Stomach (tissue), 19 donors: ENCODE results near the gene MVB12A. TPM values are rescaled to one million over a fixed set of nuclear protein-coding genes. Genes with fewer than 3 reads are reported as not detected.
A peak's percentile ranks its signal among the peaks of the same experiment; 100 is the strongest.

Experiments used
- DNase-seq, 2 donors: peaks; one replicate each; pipeline versions ENCODE4 v3.0.0 to v3.0.0-alpha.2; 2013 to 2019
- H3K27ac ChIP-seq, 5 donors: fragments of 200-600 bp in 4 of 5; sonication (generic) in 4 of 5; one replicate each; pipeline ENCODE4 v1.5.1; 2013 to 2019; ENCODE audit warnings: mild to moderate bottlenecking in 1 of 5, moderate library complexity in 1 of 5
- H3K27me3 ChIP-seq, 3 donors: fragments of 200-600 bp; sonication (generic); one replicate each; pipeline ENCODE4 v1.5.1; 2017 to 2019; ENCODE audit warnings: mixed run types in 1 of 3
- H3K36me3 ChIP-seq, 4 donors: fragments of 200-600 bp; sonication (generic); 1 replicate in 3 of 4; 2 replicates in 1 of 4; pipeline ENCODE4 v1.5.1; 2016 to 2019
- H3K4me1 ChIP-seq, 4 donors: fragments of 200-600 bp; sonication (generic); one replicate each; pipeline ENCODE4 v1.5.1; 2016 to 2019
- H3K4me3 ChIP-seq, 4 donors: fragments of 200-600 bp; sonication (generic) in 3 of 4; one replicate each; pipeline ENCODE4 v1.5.1; 2016 to 2019; ENCODE audit warnings: mild to moderate bottlenecking in 1 of 4
- H3K9me3 ChIP-seq, 4 donors: fragments of 200-600 bp; sonication (generic); one replicate each; pipeline ENCODE4 v1.5.1; 2016 to 2019
- EP300 ChIP-seq: sonication (generic); formaldehyde crosslinking; IDR thresholded peaks from one replicate; pipeline ENCODE4 v1.6.1; 2017; ENCODE audit warnings: antibody characterized with exemption
- POLR2A ChIP-seq, 4 donors: fragments of 450-650 bp; IDR thresholded peaks; one replicate each; pipeline ENCODE4 v1.6.1; 2016; ENCODE audit warnings: antibody characterized with exemption in 4 of 4, control low read depth in 2 of 4, mild to moderate bottlenecking in 1 of 4, moderate library complexity in 1 of 4
- POLR2AphosphoS5 ChIP-seq, 3 donors: sonication (generic); formaldehyde crosslinking; IDR thresholded peaks; one replicate each; pipeline ENCODE4 v1.6.1; 2016; ENCODE audit warnings: antibody characterized with exemption in 3 of 3
- WGBS, 5 donors: extraction: QIAGEN DNeasy Blood & Tissue Kit in 3 of 5; methylation state at CpG; one replicate each; pipeline versions ENCODE4 v1.1.5 to v1.1.7; 2013 to 2018; 5-methylcytosine and 5-hydroxymethylcytosine counted together
- intact Hi-C: fragments of 100-400 bp; cut with DNase I; formaldehyde crosslinking; loops from one replicate; pipeline ENCODE4 v1.15.1; 2023; ENCODE audit warnings: low total_unique reads
- long read RNA-seq, 10 donors: transcript quantifications; one replicate each; lab custom pipeline, GENCODE V29; 2026
- polyA plus RNA-seq, 3 donors: library from polyadenylated mRNA; stranded (reverse); fragments of 200-250 nt; gene quantifications; one replicate each; pipeline ENCODE4 v1.2.3, GENCODE V29; 2013
- total RNA-seq, 5 donors: library from RNA; depleted of rRNA; stranded (reverse); fragments of >200 nt; gene quantifications; one replicate each; pipeline versions ENCODE4 v1.1.0 to v1.2.3, GENCODE V29; 2014 to 2016
- TF ChIP-seq, protein P1 (sequence below), 7 experiments: fragments of 450-650 bp in 4 of 7; fragments of 200-600 bp in 3 of 7; sonication (generic) in 3 of 7; IDR thresholded peaks; one replicate each; pipeline ENCODE4 v1.5.1; 2016 to 2019; ENCODE audit warnings: antibody characterized with exemption in 7 of 7, control low read depth in 2 of 7, mild to moderate bottlenecking in 1 of 7
- donor health status: healthy with polysubstance abuse.
- donor health status: Bipolar disorder and iron deficiency.
- donor health status: healthy.

Gene MVB12A
- total RNA-seq (10 to 100 TPM in 4 of 5 donors, 1 to 10 TPM in 1; 9.9 to 76.3 (median 44.0) TPM), polyA plus RNA-seq (10 to 100 TPM; 63.7 to 67.0 (median 66.0) TPM)
- long read RNA-seq, donor 1, partial matches to known transcripts, result 0 of 3 reads
- long read RNA-seq, donor 1, other reads (novel, unspliced or antisense), result 0 of 3 reads
- long read RNA-seq, donor 2, transcript MVB12A-201 (9 exons, 2,223 nt), result major isoform, 12 of 14 reads
- long read RNA-seq, donor 2, partial matches to known transcripts, result 0 of 14 reads
- long read RNA-seq, donor 2, other reads (novel, unspliced or antisense), result 0 of 14 reads
- long read RNA-seq, donor 3, transcript MVB12A-201 (9 exons, 2,223 nt), result major isoform, 8 of 10 reads
- long read RNA-seq, donor 3, partial matches to known transcripts, result 0 of 10 reads
- long read RNA-seq, donor 3, other reads (novel, unspliced or antisense), result 0 of 10 reads
- long read RNA-seq, donor 4, result 0 reads
- long read RNA-seq, donor 5, transcript MVB12A-201 (9 exons, 2,223 nt), result major isoform, 10 of 11 reads
- long read RNA-seq, donor 5, partial matches to known transcripts, result 0 of 11 reads
- long read RNA-seq, donor 5, other reads (novel, unspliced or antisense), result 0 of 11 reads
- long read RNA-seq, donor 6, transcript MVB12A-201 (9 exons, 2,223 nt), result major isoform, 34 of 36 reads
- long read RNA-seq, donor 6, partial matches to known transcripts, result 0 of 36 reads
- long read RNA-seq, donor 6, other reads (novel, unspliced or antisense), result 0 of 36 reads
- long read RNA-seq, donor 7, transcript MVB12A-201 (9 exons, 2,223 nt), result major isoform, 11 of 11 reads
- long read RNA-seq, donor 7, partial matches to known transcripts, result 0 of 11 reads
- long read RNA-seq, donor 7, other reads (novel, unspliced or antisense), result 0 of 11 reads
- long read RNA-seq, donor 8, transcript MVB12A-201 (9 exons, 2,223 nt), result major isoform, 11 of 13 reads
- long read RNA-seq, donor 8, partial matches to known transcripts, result 0 of 13 reads
- long read RNA-seq, donor 8, other reads (novel, unspliced or antisense), result 0 of 13 reads
- long read RNA-seq, donor 9, transcript MVB12A-201 (9 exons, 2,223 nt), result major isoform, 10 of 13 reads
- long read RNA-seq, donor 9, partial matches to known transcripts, result 0 of 13 reads
- long read RNA-seq, donor 9, other reads (novel, unspliced or antisense), result 0 of 13 reads
- long read RNA-seq, donor 10, transcript MVB12A-201 (9 exons, 2,223 nt), result major isoform, 5 of 6 reads
- long read RNA-seq, donor 10, partial matches to known transcripts, result 0 of 6 reads
- long read RNA-seq, donor 10, other reads (novel, unspliced or antisense), result 0 of 6 reads

- peaks cover 0 to 7% (median 0%) of the 10 kb centered on the region in 3 donors for H3K27me3 ChIP-seq
- WGBS, 5 donors, result 0 to 4% (median 1%) methylated on average over 17 to 85 of the region's 85 CpGs
- peak within 1 kb of the TSS; percentile 73 to 86 (median 81) for H3K27ac ChIP-seq
- no peaks in the 10 kb centered on the region for H3K9me3 ChIP-seq
- peaks cover 0 to 31% (median 24%) of the 10 kb centered on the region in 4 donors for H3K36me3 ChIP-seq
- DNase-seq, result peak; percentile 97 to 100
- peak within 1 kb of the TSS; percentile 69 to 92 (median 82) for H3K4me3 ChIP-seq
- intact Hi-C loops, result no loop called here
- peaks cover 8 to 35% (median 20%) of the 10 kb centered on the region in 4 donors for H3K4me1 ChIP-seq
- TF ChIP-seq EP300 (no peak), POLR2A (IDR thresholded peaks at IDR 0.05) (no peak), POLR2AphosphoS5 (IDR thresholded peaks at IDR 0.05) (peak; percentile 52 to 92 (median 87))
- TF ChIP-seq, protein P1, sequence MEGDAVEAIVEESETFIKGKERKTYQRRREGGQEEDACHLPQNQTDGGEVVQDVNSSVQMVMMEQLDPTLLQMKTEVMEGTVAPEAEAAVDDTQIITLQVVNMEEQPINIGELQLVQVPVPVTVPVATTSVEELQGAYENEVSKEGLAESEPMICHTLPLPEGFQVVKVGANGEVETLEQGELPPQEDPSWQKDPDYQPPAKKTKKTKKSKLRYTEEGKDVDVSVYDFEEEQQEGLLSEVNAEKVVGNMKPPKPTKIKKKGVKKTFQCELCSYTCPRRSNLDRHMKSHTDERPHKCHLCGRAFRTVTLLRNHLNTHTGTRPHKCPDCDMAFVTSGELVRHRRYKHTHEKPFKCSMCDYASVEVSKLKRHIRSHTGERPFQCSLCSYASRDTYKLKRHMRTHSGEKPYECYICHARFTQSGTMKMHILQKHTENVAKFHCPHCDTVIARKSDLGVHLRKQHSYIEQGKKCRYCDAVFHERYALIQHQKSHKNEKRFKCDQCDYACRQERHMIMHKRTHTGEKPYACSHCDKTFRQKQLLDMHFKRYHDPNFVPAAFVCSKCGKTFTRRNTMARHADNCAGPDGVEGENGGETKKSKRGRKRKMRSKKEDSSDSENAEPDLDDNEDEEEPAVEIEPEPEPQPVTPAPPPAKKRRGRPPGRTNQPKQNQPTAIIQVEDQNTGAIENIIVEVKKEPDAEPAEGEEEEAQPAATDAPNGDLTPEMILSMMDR (IDR thresholded peaks at IDR 0.05), result no peak
Measured at GRCh38 chr19:17419621-17420474, at the start of gene MVB12A. TSS of gene MVB12A (plus strand) at chr19:17420047. CDS start at chr19:17420136, 89 bp downstream.

DNA sequence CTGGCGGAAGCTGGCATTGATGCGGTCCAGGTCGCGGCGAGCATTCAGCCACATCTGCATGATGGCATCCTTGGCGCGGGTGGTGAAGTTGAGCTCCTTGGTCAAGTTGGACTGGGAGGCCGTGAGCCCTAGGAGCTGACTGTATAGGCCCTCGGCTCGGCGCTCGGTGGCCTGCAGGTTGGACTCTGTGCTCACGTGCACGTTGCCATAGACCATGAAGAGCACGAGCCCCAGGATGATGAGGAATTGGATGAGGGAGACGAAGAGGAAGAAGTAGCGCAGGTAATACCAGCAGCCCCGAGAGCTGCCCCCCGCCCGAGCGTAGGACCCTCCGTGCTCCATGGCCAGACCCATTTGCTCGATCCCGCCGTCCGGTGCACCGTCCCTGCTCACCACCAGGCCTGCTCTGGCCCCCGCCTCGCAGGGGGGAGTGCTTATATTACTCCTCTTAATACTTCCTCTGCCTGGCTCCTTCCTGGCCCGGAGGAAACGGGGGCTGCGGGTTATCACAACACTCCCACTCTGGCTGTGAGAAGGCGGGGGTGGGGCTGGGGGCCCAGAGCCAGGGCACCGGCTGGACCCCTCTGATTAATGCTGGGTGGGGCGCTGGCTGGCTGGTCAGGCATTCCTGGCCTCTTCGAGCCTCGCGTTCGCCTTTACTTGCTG is 42.8 kb upstream of the MVB12A start, which contains the start of gene PLVAP:
Gene PLVAP, minus strand, starts transcription at position 408 of the 666 bp plus-strand sequence. Its CDS starts 54 bp downstream, at position 354.
- WGBS, 5 donors, result 37 to 48% (median 40%) methylated on average over 31 to 39 of the region's 39 CpGs
- peaks cover 0 to 6% (median 3%) of the 10 kb centered on the region in 4 donors for H3K4me1 ChIP-seq
- H3K9me3 ChIP-seq, result no peaks in the 10 kb centered on the region
- no peaks in the 10 kb centered on the region for H3K36me3 ChIP-seq
- DNase-seq, result peak in 1 of 2 donors; percentile 70
- H3K27ac ChIP-seq, result peak within 1 kb of the TSS in 4 of 5 donors; percentile 1 to 58 (median 26)
- peak within 1 kb of the TSS; percentile 24 to 35 (median 28) for H3K4me3 ChIP-seq
- H3K27me3 ChIP-seq, result peaks cover 0 to 34% (median 5%) of the 10 kb centered on the region in 3 donors
- intact Hi-C loops, result no loop called here
- TF ChIP-seq POLR2AphosphoS5 (IDR thresholded peaks at IDR 0.05), result peak in 2 of 3 donors; percentile 48 to 57
- TF ChIP-seq, protein P1 (IDR thresholded peaks at IDR 0.05), result no peak

DNA sequence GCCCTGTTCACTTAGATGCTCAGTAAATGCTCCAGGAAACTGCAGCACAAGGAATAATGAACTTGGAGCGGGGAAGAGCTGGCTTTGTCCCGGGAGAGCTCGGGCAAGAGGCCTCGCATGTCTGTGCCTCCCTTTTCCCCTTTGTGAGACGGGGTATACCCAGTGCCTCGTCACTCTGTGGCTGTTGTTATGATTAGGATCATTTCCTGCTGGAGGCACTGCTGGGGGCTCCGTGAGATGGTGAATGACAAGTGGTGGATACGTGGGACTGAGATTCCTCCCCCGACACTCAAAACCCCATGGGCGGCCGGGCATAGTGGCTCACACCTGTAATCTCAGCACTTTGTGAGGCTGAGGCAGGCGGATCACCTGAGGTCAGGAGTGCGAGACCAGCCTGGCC is 41.6 kb upstream of the MVB12A start:
- DNase-seq, result no peak
- no peak overlapping the region for H3K4me3 ChIP-seq
- H3K9me3 ChIP-seq, result no peaks in the 10 kb centered on the region
- H3K27ac ChIP-seq, result peak overlapping the region in 3 of 5 donors; percentile 20 to 58 (median 31)
- TF ChIP-seq POLR2AphosphoS5 (IDR thresholded peaks at IDR 0.05) (no peak), POLR2A (IDR thresholded peaks at IDR 0.05) (no peak), EP300 (no peak)
- TF ChIP-seq, protein P1 (IDR thresholded peaks at IDR 0.05), result no peak
- H3K4me1 ChIP-seq, result peaks cover 0 to 18% (median 9%) of the 10 kb centered on the region in 4 donors
- WGBS, 5 donors, result 54 to 75% (median 67%) methylated on average over 11 to 13 of the region's 13 CpGs
- intact Hi-C loops, result no loop called here
- peaks cover 0 to 34% (median 5%) of the 10 kb centered on the region in 3 donors for H3K27me3 ChIP-seq
- no peaks in the 10 kb centered on the region for H3K36me3 ChIP-seq
